Subcutaneous adipose tissue (tissue), 4 donors: ENCODE measurements around the gene PRND. TPM values are rescaled to one million over a fixed set of nuclear protein-coding genes. Genes with fewer than 3 reads are reported as not detected.

Experiments
- total RNA-seq, 4 donors: library from RNA; depleted of rRNA; stranded (reverse); fragments of >200 nt; gene quantifications; one replicate each; pipeline ENCODE4 v1.1.0, GENCODE V29; 2016
- TF ChIP-seq, protein P1 (sequence below): fragments of 450-650 bp; IDR thresholded peaks from one replicate; pipeline ENCODE4 v1.5.1; 2016; ENCODE audit warnings: low read depth, mild to moderate bottlenecking, control low read depth, antibody characterized with exemption, moderate library complexity

The PRND gene
- total RNA-seq, 4 donors from 2014 or later: not detected

DNA sequence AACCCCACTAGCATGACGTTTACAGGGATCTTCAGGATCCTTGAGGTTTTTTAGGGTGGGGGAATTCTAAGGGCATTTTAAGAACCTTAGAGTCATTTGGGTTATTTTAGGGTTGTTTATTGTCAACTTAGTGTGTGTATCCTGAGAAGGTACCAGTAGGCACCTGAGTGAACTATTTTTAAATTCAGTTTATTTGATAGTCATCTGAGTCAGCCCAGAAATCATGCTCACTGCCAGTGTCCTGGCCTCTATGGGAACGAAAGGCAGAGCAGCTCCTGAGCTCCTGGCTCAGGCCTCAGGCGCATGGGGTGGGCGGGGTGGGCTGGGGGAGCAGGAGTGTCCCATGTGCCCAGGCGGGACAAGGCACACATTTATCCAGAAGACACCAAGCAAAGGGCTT, 52.0 kb downstream of the PRND start:
- TF ChIP-seq, protein P1, sequence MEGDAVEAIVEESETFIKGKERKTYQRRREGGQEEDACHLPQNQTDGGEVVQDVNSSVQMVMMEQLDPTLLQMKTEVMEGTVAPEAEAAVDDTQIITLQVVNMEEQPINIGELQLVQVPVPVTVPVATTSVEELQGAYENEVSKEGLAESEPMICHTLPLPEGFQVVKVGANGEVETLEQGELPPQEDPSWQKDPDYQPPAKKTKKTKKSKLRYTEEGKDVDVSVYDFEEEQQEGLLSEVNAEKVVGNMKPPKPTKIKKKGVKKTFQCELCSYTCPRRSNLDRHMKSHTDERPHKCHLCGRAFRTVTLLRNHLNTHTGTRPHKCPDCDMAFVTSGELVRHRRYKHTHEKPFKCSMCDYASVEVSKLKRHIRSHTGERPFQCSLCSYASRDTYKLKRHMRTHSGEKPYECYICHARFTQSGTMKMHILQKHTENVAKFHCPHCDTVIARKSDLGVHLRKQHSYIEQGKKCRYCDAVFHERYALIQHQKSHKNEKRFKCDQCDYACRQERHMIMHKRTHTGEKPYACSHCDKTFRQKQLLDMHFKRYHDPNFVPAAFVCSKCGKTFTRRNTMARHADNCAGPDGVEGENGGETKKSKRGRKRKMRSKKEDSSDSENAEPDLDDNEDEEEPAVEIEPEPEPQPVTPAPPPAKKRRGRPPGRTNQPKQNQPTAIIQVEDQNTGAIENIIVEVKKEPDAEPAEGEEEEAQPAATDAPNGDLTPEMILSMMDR: no peak

DNA sequence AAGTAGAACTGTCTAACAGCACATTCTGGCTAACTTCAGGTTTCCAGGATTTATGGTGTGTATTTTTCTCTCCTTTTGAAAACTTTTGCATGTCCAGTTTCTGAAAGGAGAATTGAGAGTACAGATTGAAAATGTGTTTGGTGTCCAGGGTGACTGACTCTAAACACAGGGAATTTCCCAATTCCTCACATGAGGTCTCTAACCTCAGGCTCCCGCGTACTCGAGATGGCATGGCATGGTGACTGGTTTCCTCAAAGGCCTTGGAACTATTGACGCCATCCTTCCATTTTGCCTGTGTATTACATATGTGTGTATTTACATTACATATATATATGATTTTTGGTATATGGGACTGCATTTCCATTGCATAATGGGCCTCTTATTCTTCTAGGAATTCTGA, 52.5 kb downstream of the PRND start:
- TF ChIP-seq, protein P1: no peak

DNA sequence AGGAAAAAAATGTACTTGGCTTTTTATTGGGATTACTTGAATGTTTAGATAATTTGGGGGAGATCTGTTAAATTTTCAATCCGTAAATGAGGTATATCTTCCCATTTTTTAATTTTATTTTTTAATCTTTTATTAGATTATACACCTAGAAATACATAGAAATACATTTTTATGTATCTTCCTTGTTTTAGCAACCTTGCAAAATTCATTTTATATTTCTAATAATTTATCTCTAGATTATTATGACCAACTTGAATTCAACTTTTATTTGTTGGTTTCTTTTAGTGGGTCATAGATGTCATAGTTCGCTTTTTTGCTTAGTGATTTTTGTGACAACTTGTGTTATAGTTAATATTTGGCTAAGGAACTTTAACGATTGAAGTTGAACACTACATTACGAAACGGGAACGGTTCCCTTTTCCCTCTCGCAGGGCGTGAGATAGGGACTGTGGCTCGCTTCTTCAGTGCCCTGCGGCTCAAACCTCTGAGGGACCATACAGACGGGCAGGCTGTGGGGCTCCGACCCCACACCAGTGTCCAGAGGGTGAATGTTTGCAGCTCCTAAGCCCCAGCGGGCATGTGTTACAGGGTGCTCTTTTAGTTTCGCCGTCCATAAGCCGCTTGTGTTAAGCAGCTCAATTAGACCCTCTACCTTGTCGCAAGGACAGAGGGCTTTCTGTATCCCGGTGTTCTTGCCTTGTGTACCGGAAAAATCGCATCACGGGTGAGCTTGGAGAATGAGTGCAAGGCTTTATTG, 53.8 kb downstream of the PRND start:
- TF ChIP-seq, protein P1: no peak

DNA sequence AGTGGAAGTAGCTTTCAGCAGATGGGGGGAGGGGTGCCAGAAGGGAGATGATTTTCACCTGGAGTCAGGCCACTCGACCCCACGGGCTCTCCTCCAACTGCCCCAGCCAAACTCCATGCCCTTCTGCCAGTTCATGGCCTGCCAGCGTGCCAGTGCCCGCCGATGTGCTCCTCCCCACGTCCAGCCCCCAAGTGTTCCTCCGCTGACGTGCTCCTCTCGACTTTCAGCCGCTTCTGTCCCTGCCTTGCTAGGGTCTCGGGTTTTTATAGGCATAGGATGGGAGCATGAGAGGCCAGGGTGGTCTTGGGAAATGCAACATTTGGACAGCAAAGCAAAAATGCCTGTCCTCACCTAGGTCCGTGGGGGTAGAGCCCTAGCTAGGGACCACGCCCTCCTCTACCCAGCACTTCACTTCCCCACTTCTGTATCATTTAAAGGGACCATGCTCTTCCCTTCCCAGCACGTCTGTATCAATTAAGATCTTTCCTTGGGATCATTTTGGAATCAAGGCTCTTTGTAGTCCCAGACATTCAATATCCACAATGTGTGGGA, 54.4 kb downstream of the PRND start:
- TF ChIP-seq, protein P1: no peak

Other genes starting within 250 kb of the PRND start
- gene PRNP, start 35.5 kb upstream of the PRND start, total RNA-seq: 100 to 1,000 TPM in 1 of 4 donors, 10 to 100 TPM in 3; 61.4 to 144 (median 77.1) TPM
- gene RASSF2, start 101.7 kb downstream of the PRND start, total RNA-seq: 10 to 100 TPM; 16.8 to 59.8 (median 37.4) TPM